DLD1 (cell line): Measurements from ENCODE around the gene TMF1.

Experiments
- in situ Hi-C: cut with HindIII; loops from 2 replicates; pipeline ENCODE4 v1.10.0; 2017; ENCODE audit warnings: low sequenced_read_pairs

The TMF1 gene

DNA sequence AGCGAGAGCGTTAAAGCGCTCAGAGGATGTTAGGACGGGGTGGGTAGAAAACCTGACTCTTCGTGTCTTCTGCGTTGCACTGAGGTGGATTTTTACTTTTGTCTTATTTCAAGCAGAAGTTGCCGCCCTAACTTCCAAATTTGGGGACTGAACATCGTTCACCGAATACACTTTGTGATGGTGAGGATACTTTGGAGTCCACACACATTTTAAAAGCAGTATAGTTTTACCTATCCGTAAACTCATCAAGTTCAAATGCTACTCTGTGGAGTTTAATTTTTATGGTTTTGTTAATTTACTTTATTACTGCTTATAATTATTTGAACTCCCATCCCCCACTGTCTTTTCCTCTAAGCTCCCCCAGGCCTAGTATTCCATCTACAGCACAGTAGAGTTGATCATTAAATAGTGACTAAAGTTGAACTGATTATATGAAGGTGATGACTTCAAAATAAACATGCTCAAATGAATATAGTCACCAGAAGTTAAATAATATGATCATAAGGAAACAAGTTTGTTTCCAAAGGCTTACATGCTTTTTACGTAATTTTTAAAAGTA is 38.0 kb downstream of the TMF1 start:
- in situ Hi-C loops: no loop called here

DNA sequence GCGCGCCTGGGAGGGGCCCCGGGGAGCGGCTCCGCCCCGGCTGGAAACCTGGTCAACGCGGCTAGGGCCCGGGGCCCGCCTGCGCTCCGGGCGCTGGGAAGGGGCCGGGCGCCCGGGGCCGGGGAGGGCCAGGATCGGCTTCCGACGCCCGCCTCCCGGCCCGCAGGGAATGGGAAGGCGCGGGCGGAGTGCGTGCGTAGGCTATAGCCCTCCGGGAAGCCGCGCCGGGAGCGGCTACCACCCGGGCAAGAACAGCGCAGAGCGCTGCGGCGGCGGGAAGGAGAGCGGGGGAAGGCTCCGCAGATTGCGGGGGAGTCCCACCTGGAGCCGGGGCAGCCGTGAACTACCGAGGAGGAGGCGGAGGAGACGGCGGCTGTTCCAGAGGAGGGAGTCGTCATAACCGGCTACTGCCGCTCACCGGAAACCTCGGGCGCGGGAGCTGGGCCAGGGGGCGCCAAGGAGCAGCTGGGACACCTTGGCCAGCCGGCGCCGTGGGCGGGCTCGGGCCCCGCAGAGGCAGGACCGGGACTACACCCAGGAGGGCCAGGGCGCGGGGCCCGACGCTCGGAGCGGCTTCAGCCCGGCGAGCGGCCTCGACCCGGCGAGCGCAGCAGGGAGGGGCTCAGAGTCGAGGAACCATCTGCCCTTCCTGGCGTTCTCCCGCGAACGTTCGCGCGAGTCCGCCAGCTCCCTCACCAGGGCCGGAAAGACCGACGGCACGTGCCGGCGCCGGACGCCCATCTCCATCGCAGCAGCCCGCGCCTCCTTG is 38.7 kb downstream of the TMF1 start, which contains the start of gene EOGT:
Gene EOGT, minus strand, starts transcription at position 432 of the 769 bp plus-strand sequence. CDS start 3,838 bp downstream, outside the sequence.
- in situ Hi-C loops: no loop called here

DNA sequence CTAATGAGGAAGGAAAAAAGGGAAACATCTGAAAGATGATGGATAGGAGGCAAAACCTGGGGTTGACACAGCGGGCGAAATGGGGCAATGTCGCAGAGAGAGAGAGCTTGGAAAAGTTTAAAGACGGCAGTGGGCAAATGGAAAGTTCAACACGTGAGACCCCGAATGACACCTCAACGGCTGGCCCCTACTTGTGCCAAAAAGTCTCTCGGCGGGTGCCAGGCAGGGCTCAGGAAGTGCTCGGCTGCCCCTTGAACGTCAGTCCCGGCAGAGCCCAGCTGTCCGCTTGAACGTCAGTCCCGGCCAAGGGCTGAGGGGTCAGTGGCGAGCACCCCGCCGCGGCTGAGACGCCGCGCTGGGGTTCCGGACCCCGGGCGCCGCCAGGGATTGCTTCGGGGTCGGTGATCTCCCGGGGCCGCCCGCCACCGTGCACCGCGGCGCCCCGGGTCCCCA is 39.3 kb downstream of the TMF1 start:
- in situ Hi-C loops: no loop called here

DNA sequence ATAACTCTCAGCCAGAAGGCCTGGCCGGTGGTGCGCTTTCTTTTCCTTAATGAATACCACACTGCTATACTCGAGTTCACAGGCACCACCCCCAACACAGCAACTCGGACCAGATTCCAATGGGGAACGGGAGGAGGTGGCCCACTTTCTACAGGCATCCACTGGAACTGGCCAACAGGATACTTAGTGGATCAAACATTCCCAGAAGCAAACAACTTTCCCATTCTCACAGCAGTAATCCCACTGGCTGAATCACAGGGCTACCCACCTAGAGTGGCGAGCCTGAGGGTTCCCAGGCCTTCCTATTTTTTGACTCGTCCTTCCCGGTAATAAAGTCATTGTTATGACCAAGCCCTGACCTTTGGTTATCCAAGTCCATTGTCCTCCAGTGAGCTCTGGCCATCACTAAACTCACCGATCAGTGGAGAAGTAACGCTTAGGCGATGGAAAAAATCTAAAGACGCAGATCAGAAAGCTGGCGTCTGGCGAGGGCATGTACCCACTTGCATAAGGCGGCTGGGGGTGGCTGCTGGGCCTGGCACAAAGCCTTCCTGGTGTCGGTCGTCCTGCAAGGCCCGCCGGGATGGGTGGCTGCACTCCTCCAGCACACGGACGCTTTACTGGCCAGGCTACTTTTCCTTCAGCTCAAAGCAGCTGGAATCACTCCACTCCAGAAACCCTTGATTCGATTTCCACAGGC is 39.9 kb downstream of the TMF1 start:
- in situ Hi-C loops: no loop called here

DNA sequence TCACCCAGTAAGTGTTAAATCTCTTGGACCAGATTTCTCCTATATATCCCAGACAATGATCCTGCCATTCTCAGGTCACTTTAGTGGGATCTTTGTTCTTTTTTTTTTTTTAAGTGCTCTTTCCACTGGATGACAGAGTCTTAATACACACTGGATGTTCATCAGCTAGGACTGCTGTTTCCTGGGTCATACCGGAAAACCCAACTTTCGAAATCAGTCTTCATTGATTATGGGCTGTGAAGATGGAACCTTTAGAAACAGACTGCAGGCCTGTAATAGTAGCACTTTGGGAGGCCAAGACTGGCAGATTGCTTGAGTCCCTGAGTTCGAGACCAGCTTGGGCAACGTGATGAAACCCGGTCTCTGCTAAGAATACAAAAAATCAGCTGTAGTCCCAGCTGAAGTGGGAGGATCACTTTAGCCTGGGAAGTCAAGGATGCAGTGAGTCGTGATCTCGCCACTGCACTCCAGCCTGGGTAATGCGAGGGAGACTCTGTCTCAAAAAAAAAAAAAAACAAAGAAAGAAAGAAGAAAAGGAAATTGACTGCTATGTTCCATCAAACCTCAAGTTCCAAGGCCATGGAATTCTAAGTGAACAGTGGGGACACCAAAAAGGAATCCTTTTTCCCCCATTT is 40.9 kb downstream of the TMF1 start:
- in situ Hi-C loops: no loop called here

DNA sequence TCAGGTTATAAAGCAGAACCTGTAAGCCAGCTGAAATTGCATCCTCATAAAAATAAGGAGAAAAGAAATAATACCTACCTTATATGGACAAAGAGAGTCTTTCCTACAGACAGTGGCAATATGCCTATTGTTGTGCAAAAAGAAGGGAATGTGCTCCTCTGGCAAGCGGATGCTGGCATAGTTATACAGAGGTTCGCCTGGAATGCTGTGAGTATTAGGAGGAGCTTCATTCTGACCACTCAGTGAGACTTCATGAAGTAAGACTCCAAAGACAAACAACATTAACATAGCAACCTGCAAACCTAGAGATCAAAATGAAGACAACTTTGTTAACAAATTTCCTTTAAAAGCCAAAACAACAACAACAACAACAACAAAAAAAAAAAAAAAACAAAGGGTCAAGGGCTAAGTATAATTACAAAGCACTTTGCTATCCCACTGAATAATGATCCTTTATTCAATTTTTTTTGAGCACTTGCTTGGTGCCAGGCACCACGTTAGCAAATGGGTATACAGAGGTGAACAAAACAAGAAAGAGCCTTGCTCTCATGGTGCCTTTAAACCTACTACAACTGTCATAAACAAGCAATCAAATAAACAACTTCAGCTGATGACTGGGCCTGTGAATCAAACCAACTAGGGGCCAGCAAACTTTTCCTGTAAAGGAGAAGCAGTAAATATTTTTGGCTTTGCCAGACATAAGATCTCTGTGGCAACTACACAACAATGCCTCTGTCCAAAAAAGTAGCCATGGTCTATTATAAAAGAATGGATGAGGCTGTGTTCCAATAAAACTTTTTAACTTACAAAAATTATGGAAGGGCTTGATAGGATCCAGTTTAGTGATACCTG is 42.3 kb downstream of the TMF1 start:
- in situ Hi-C loops: no loop called here

DNA sequence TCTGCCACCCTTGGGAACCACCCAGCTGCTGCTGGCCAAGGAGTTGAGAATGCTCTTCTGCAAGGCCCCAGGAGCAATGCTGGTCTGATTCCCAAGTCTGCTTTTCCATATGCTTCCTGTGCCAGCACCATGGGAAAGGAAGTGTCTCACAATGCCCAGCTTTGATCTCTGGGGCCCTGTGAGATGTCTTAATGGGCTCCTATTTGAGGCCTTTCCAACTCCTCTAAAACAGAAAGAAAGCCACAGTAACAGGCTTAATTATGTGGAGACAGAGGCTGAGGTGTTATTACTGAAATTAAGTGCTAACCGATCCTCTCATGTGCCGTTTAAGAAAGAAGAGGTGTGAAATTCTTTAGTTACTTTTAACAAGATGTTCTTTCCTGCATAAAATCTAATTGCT is 43.2 kb downstream of the TMF1 start:
- in situ Hi-C loops: no loop called here

DNA sequence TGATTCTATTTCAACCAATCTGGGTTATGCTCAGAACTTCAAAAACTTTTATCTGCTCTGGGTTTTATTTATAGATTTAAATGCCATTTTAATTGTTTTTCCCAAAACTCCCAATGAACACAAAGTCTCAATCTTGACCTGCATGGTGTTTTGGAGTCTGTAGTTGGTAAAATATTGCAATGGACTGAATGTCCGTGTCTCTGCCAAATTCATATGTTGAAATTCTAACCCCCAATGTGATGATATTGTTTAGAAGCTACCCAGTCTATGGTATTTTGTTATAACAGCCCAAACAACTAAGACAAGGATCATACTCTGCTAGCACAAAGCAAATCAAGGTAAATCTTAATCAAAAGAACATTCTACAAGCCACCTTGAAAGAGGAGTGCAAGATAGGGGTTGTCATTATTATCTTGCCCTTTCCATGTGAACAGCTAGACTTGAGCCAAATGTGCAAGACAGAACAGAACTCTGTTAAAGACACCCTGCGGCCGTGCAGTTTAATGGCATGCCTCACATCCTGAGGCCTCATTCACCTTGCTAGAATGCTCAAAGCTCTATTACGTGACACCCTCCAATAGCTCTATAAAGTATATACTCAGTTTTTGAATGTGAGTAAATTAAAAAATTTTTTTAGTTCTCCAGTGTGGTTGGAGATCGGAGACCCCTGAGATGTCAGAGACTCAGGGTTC is 46.2 kb downstream of the TMF1 start:
- in situ Hi-C loops: no loop called here

DNA sequence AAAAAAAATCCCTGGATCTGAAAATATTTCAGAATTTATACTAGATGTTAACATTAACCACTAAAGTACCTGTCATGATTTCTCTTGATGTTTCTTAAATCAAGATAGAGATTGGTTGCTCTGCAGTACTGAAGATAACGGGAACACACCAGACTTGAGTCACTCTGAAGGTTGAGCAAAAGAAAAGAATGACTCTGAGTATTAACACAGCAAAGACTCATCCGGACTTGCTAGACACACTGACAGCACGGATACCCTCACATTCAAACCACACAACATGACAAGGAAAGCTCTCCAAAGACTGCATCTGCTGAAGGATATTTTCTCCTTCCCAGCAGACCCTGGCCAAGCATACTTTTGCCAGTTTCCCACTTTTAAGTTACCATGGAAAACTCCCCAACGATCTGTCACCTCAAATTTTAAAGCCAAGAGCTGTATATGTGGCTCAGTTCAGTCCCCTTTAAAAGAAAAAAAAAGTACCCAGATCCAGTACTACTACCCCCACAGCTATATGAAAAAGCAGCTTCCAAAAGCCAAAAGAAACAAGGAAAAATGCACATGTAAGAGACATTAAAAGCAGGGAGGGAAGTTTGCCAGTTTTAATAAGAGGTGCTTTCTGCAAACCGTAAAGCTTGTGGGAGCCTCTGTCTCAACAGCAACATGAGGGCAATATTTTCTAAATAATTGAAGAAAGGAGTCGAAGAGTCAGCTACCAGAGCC is 46.9 kb downstream of the TMF1 start:
- in situ Hi-C loops: no loop called here

DNA sequence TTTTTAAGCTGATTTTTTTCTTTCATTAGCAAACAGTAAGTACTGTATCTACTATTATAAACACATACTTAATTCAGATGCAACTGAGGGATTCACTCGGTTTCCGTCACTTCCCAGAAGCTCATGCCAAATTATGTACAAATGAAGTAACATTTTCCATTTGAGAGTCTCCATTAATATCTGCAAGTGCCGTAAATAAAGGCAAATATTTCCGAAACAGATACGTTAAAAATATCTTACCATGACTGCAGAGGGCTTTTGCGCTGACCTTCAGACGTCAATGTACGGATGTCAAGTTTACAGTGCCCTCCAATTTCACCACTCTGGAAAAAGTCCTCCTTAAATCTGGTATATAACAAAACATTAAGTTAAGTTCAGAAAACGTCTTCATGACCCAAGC is 48.0 kb downstream of the TMF1 start:
- in situ Hi-C loops: no loop called here

DNA sequence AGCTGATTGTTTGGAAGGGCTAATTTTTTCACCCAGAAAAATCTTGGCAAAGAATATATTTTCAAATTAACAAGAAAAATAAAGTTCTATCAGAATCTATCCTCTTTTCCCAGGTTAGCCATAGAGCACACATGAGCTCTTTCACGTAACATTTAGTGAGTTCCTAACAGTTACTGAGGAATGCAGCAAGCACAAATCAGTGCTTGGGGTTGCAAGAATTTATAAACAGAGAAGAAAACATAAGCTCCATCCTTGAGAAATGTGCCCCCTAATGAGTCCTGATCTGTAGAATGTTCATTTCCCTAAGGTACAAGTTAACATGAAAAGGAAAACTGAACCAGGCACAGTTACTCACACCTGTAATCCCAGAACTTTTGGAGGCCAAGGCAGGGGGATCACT is 52.5 kb downstream of the TMF1 start:
- in situ Hi-C loops: no loop called here

DNA sequence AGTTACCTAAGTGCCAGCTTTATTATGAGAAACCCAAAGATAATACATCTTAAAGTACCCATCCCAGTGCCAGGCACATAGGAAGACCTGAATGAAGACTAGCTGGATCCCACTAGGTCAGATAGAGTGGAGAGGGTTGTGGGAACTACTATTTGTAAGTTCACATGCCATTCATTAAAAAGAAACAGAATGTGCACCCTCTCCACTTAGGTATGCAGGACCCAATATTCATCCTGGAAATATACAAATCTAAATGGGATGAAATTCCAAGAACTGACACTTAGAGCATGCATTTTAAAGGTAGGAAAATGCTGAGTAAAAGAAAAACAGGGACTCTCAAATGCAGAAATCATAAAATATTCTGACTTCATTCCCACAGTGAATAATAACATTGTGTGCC is 53.0 kb downstream of the TMF1 start:
- in situ Hi-C loops: no loop called here

DNA sequence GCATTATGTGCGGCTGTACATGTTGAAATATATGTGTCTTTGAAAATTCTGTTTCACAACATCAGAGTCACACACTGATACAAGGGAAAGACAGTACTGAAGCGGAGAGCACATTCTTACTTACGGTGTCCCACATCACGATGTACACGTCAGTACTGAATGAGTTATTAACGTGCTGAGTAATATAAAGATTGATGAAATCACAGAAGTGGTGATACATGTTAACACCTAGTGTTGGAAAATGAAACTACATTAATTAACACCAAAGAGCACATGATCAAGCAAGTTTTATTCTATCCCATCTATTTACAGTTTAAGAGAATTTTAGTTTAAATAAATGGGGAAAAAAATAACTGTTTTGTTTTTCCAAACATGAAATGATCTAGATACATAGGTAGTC is 54.2 kb downstream of the TMF1 start:
- in situ Hi-C loops: no loop called here

DNA sequence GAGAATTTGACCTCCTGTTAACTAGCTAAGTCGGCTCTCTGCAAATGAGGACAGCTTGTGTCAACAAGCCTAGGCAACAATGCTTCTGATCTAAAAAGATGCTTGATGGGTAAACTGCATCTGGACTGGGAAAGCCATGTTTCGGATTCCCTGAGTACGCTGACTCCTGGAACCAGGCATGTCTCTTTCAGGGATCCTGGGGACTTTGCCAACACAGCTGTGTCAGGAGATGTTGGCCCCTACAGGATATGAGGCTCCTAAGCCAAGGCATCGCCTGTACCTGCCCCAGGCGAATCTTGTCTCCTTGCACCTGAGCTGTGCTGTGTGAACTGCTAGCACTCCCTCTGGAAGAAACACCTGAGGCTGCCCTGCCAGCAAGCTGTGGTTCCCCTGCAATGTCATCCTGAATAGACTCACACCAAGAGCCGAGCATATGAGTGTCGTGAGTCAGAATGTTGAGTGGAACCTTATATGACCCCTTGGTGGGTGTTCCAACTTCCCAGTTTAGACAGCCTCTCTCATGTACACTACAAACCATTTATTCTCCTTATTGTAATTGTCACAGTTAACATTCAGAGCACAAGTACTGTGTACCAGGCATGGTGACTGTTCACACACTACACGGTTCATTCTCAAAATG is 55.7 kb downstream of the TMF1 start:
- in situ Hi-C loops: no loop called here

DNA sequence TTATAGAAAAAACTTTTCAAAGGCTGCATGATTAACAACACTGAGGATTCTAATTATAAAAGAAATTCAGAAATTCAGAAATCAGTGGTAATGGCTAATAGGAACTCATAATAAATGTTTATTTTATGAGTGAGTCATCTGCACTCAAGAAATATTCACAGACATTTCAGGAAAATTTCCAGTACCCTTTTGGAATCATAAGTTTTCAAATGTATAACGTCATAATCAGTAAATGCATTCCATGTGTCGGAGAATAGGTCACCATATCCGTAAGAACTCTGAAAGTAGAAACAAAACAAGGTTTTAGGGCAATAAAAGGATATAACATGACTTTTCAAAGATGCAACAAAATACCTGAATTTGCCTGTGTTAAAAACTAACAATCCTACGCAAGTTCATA is 63.4 kb downstream of the TMF1 start:
- in situ Hi-C loops: no loop called here

DNA sequence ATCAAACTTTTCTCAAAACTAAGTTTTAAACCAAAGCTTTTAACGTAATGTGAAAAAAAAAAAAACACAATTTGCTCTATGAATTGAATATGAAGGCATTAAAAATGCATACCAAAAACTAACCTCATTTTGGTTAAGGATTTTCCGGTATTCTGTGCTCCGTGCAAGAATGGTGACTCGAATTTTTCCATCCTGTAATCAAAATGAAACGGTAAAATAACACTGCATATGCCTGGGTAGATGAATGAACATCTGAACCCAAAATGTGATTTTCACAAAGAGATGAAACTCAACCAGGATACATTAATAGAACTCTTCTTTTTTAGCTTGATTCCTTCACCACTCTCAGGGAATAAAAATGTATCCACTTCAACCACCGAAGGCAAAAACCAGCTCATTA is 64.8 kb downstream of the TMF1 start:
- in situ Hi-C loops: no loop called here

DNA sequence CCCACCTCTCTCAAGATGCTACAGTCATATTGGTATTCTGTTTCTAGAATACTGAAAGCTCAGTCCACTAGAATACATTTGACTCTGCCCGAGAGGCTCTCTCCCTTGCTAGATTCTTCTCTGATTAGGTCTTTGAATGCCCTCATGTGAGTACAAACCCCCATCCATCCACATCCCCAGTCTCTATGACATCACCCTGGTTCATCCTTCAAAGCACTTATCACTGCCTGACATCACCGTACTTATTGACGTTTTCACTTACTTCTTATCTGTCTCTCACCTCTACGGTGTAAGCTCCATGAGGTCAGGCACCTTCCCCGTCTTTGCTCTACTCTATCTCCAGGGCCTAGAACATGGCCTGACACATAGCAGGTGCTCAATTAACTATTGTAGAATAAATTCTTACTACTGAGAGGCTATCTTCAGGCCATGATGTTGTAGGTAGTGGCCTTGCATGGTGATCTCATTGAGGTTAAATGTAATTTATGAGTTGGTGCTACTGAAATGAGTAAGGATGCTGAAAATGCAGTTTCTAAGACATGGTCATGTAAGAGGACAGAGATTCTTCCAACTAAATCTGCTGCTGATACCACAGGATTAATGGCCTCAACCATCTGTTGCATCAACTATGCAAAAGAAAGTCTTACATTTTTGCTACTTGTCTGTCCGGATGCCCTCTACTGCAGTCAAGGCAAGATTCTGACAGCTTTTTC is 65.5 kb downstream of the TMF1 start:
- in situ Hi-C loops: no loop called here

DNA sequence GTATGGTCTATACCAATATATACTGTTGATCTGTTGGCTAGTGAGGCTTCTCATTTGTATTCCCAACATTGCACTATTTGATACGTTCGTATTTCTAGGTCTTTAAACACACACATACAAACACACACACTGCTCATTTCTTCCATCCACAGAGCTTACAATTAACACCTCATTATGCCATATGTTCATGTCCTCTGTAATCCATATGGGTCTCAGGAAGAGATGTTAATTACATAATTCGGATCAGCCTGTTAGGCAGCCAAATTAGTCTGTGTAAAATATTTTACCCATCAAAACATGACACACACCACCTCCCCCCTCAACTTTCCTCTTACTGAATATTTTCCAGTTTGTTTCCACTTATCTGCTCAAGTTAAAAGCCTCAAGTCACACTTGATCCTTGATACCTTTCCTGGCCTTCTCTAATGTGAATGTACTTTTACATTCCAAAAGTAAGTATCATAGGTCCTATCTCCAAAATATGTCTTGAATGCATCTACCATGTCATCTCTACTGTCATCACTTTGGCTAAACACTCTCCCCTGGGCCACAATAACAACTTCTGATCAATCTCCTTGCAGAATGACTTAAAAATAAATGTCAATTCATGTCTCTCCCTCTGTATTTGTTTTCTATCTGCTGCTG is 66.9 kb downstream of the TMF1 start:
- in situ Hi-C loops: no loop called here
